ENCODE measurements around the gene CMTM8.

The CMTM8 gene

GRCh38 chr3:32236377-32236776, 2.1 kb upstream of the CMTM8 start:
- DNase-seq, result no peak

- DNase-seq, result no peak
These were observed 619 bp upstream of the CMTM8 start for GRCh38 chr3:32237670-32238452.

- DNase-seq, result no peak
These were observed 1.1 kb downstream of the CMTM8 start for GRCh38 chr3:32239307-32240158.

GRCh38 chr3:32240159-32240545, 1.7 kb downstream of the CMTM8 start:
- peak; percentile 41 for DNase-seq

- DNase-seq, result no peak
These were observed 2.6 kb downstream of the CMTM8 start for GRCh38 chr3:32241100-32241499.

- DNase-seq, result no peak
These were observed 5.0 kb downstream of the CMTM8 start for GRCh38 chr3:32243519-32243918.

GRCh38 chr3:32245200-32245599, 6.7 kb downstream of the CMTM8 start:
- DNase-seq, result no peak

- DNase-seq, result no peak
These were observed 7.7 kb downstream of the CMTM8 start for GRCh38 chr3:32246079-32246675.

GRCh38 chr3:32249184-32249782, 10.8 kb downstream of the CMTM8 start:
- no peak for DNase-seq

GRCh38 chr3:32254268-32254667, 15.8 kb downstream of the CMTM8 start:
- no peak for DNase-seq

GRCh38 chr3:32255345-32255744, 16.9 kb downstream of the CMTM8 start:
- no peak for DNase-seq

- no peak for DNase-seq
These were observed 17.7 kb downstream of the CMTM8 start for GRCh38 chr3:32256206-32256605.

- DNase-seq, result no peak
These were observed 18.6 kb downstream of the CMTM8 start for GRCh38 chr3:32257042-32257441.

GRCh38 chr3:32257641-32258438, 19.4 kb downstream of the CMTM8 start:
- no peak for DNase-seq

GRCh38 chr3:32258869-32259268, 20.4 kb downstream of the CMTM8 start:
- no peak for DNase-seq

GRCh38 chr3:32261545-32261944, 23.1 kb downstream of the CMTM8 start:
- DNase-seq, result no peak

GRCh38 chr3:32262201-32262600, 23.7 kb downstream of the CMTM8 start:
- no peak for DNase-seq

GRCh38 chr3:32274306-32274705, 35.8 kb downstream of the CMTM8 start:
- DNase-seq, result no peak

- no peak for DNase-seq
These were observed 37.0 kb downstream of the CMTM8 start for GRCh38 chr3:32275506-32275905.

- DNase-seq, result no peak
These were observed 37.9 kb downstream of the CMTM8 start for GRCh38 chr3:32276279-32276841.

- DNase-seq, result no peak
These were observed 40.2 kb downstream of the CMTM8 start for GRCh38 chr3:32278714-32279113.

- no peak for DNase-seq
These were observed 41.9 kb downstream of the CMTM8 start for GRCh38 chr3:32280262-32280910.

Data from CD4-positive, alpha-beta T cell treated with Interleukin-15 for 1 hour (primary cell).